B cell (primary cell): Measurements from ENCODE around the gene FMNL2. TPM values are rescaled to one million over a fixed set of nuclear protein-coding genes. Genes with fewer than 3 reads are reported as not detected.

Source experiments
- ATAC-seq: fragments of 200-7000 bp; cut with Tn5 transposase; one replicate; pipeline ENCODE4 v1.10.0; 2021; ENCODE audit warnings: low read depth, mild to moderate bottlenecking, moderate number of reproducible peaks, moderate library complexity
- CTCF ChIA-PET: fragments of 350-600 bp; sonication (Branson Sonifier 250); formaldehyde crosslinking; loops from one replicate; lab custom pipeline; 2021; ENCODE audit warnings: antibody characterized with exemption, inconsistent platforms; lab: Charles Lee
- POLR2A ChIA-PET: fragments of 350-600 bp; sonication (Branson Sonifier 250); formaldehyde crosslinking; loops from one replicate; lab custom pipeline; 2021; ENCODE audit warnings: antibody characterized with exemption; lab: Charles Lee
- DNase-seq: peaks from one replicate; pipeline ENCODE4 v3.0.0; 2013
- H2AFZ ChIP-seq: 2 replicates; pipeline ENCODE4 v1.6.1; 2012; ENCODE audit warnings: mild to moderate bottlenecking, low read depth, low read length; ENCODE audit not compliant: insufficient read depth, poor library complexity, severe bottlenecking
- H3K27ac ChIP-seq, 2 donors: 1 replicate in 1 of 2; 2 replicates in 1 of 2; pipeline ENCODE4 v1.5.1; 2012 to 2013; ENCODE audit warnings: low read length in 2 of 2, mild to moderate bottlenecking in 2 of 2, moderate library complexity in 1 of 2
- H3K27me3 ChIP-seq, 4 experiments: fragments of 200-600 bp in 1 of 4; sonication (generic) in 1 of 4; replicated peaks in 1 of 4; 1 replicate in 2 of 4; 2 replicates in 2 of 4; pipeline versions ENCODE4 v1.6.1 to v1.7.0; 2013 to 2016; ENCODE audit warnings: low read length in 3 of 4, mild to moderate bottlenecking in 2 of 4, mixed read lengths in 1 of 4, moderate library complexity in 1 of 4; ENCODE audit not compliant: insufficient read depth in 4 of 4, control insufficient read depth in 3 of 4; ENCODE audit errors: control extremely low read depth in 1 of 4
- H3K36me3 ChIP-seq, 2 experiments: replicated peaks in 1 of 2; 1 replicate in 1 of 2; 2 replicates in 1 of 2; pipeline versions ENCODE4 v1.6.1 to v1.7.1; 2013; ENCODE audit warnings: low read length in 1 of 2; ENCODE audit not compliant: insufficient read depth in 2 of 2, control insufficient read depth in 1 of 2; ENCODE audit errors: control extremely low read depth in 1 of 2, extremely low read depth in 1 of 2
- H3K4me1 ChIP-seq, 2 donors: fragments of 200-600 bp in 1 of 2; sonication (generic) in 1 of 2; 1 replicate in 1 of 2; 2 replicates in 1 of 2; pipeline versions ENCODE4 v1.5.1 to v1.6.1; 2013 to 2017; ENCODE audit warnings: low read length in 2 of 2; ENCODE audit not compliant: control insufficient read depth in 2 of 2, insufficient read depth in 2 of 2
- H3K4me2 ChIP-seq: replicated peaks from 2 replicates; pipeline ENCODE3; 2012; ENCODE audit warnings: mild to moderate bottlenecking, low read depth, low read length; ENCODE audit not compliant: poor library complexity, severe bottlenecking
- H3K4me3 ChIP-seq, 5 experiments: fragments of 200-600 bp in 1 of 5; sonication (generic) in 1 of 5; 1 replicate in 3 of 5; 2 replicates in 2 of 5; pipeline versions ENCODE4 v1.5.1 to v1.7.0; 2011 to 2016; ENCODE audit warnings: low read length in 4 of 5, mild to moderate bottlenecking in 4 of 5, low read depth in 2 of 5, control low read depth in 1 of 5, moderate library complexity in 1 of 5; ENCODE audit not compliant: insufficient read depth in 1 of 5; ENCODE audit errors: control extremely low read depth in 1 of 5, extremely low read depth in 1 of 5
- H3K79me2 ChIP-seq: fragments of 200-600 bp; sonication (generic); one replicate; pipeline ENCODE4 v1.6.0; 2016; ENCODE audit warnings: low read length; ENCODE audit not compliant: control insufficient read depth, insufficient read depth
- H3K9ac ChIP-seq: fragments of 200-600 bp; sonication (generic); 2 replicates; pipeline ENCODE4 v1.6.1; 2017; ENCODE audit warnings: mild to moderate bottlenecking, low read length, moderate library complexity
- H3K9me3 ChIP-seq, 3 donors: one replicate each; pipeline versions ENCODE4 v1.6.1 to v1.7.1; 2013; ENCODE audit warnings: low read length in 2 of 3; ENCODE audit not compliant: control insufficient read depth in 2 of 3, insufficient read depth in 1 of 3; ENCODE audit errors: control extremely low read depth in 1 of 3
- H4K20me1 ChIP-seq: 2 replicates; pipeline ENCODE4 v1.6.0; 2012; ENCODE audit warnings: mild to moderate bottlenecking, low read length; ENCODE audit not compliant: insufficient read depth, control insufficient read depth, poor library complexity, severe bottlenecking
- H3K27ac Mint-ChIP-seq: one replicate; pipeline ENCODE4 v1.8.0; 2021; ENCODE audit warnings: mixed read lengths
- H3K27me3 Mint-ChIP-seq: one replicate; pipeline ENCODE4 v1.8.0; 2021; ENCODE audit warnings: mixed read lengths
- H3K4me1 Mint-ChIP-seq: one replicate; pipeline ENCODE4 v1.8.0; 2021; ENCODE audit warnings: mixed read lengths
- H3K4me3 Mint-ChIP-seq: one replicate; pipeline ENCODE4 v1.8.0; 2021; ENCODE audit warnings: mixed read lengths
- H3K9me3 Mint-ChIP-seq: one replicate; pipeline ENCODE4 v1.8.0; 2022; ENCODE audit warnings: mixed read lengths; ENCODE audit not compliant: insufficient read depth
- CTCF ChIP-seq: fragments of 200-600 bp; IDR thresholded peaks from one replicate; pipeline ENCODE4 v1.8.0; 2022; ENCODE audit warnings: antibody characterized with exemption, mild to moderate bottlenecking
- EZH2 ChIP-seq: IDR thresholded peaks from 2 replicates; pipeline ENCODE4 v1.6.1; 2012; ENCODE audit warnings: borderline replicate concordance, low read depth, mild to moderate bottlenecking, moderate library complexity, low read length; ENCODE audit not compliant: insufficient read depth, poor library complexity, severe bottlenecking
- WGBS: methylation state at CpG from one replicate; pipeline ENCODE4 v1.1.5; 2013; ENCODE audit warnings: missing lambda C conversion rate; ENCODE audit not compliant: insufficient coverage; 5-methylcytosine and 5-hydroxymethylcytosine counted together
- intact Hi-C: fragments of 100-400 bp; cut with micrococcal nuclease; formaldehyde crosslinking; loops from one replicate; pipeline ENCODE4 v1.10.0; 2022
- polyA plus RNA-seq: library from polyadenylated mRNA; depleted of rRNA; stranded (reverse); fragments of >200 nt; gene quantifications from 2 replicates; pipeline ENCODE4 v1.2.3, GENCODE V29; 2012
- total RNA-seq, 2 donors: library from RNA; stranded (reverse); fragments of 120-200 nt in 1 of 2; gene quantifications; 1 replicate in 1 of 2; 2 replicates in 1 of 2; pipeline versions ENCODE4 v1.2.3 to v1.2.4, GENCODE V29; 2013 to 2022

Gene FMNL2
- total and polyA plus RNA-seq, 2 donors (not counting 1 experiment from before 2014, with no cell fraction given): 0.73 to 8.8 TPM

- no peak overlapping the region for H3K27ac Mint-ChIP-seq
- CTCF ChIA-PET: no interaction called here
- no CpG with 5 or more reads among the region's 4 CpGs for WGBS
- H3K4me1 Mint-ChIP-seq: no peaks in the 10 kb centered on the region
- H3K4me3 Mint-ChIP-seq: no peak overlapping the region
- Histone ChIP-seq H4K20me1 (no peaks in the 10 kb centered on the region), H3K79me2 (no peaks in the 10 kb centered on the region), H3K27ac (no peak overlapping the region), H3K4me1 (no peaks in the 10 kb centered on the region), H3K27me3 (no peaks in the 10 kb centered on the region), H3K36me3 (peaks cover 20 to 84% of the 10 kb centered on the region in 2 experiments), H3K4me3 (no peak overlapping the region), H3K4me2 (no peak overlapping the region), H3K9ac (no peak overlapping the region), H3K9me3 (no peaks in the 10 kb centered on the region), H2AFZ (no peak overlapping the region)
- intact Hi-C loops: no loop called here
- ATAC-seq (no peak), DNase-seq (no peak)
- H3K9me3 Mint-ChIP-seq: no peaks in the 10 kb centered on the region
- POLR2A ChIA-PET: interaction anchor here (0.6 kb wide), 1 partner anchor 19 kb away, joined by 3 read pairs; no protein-coding TSS in a partner anchor
- TF ChIP-seq EZH2: no peak
- TF ChIP-seq CTCF: no peak
- H3K27me3 Mint-ChIP-seq: no peaks in the 10 kb centered on the region
Measured at GRCh38 chr2:152661076-152661475, 326.1 kb downstream of the FMNL2 start.

GRCh38 chr2:152664725-152665124 is 329.8 kb downstream of the FMNL2 start:
- TF ChIP-seq EZH2: no peak
- no peak for TF ChIP-seq CTCF
- H3K9ac ChIP-seq: no peak overlapping the region
- no peak overlapping the region for H3K4me2 ChIP-seq
- DNase-seq (no peak), ATAC-seq (no peak)
- Mint-ChIP-seq H3K27me3 (no peaks in the 10 kb centered on the region), H3K4me1 (no peaks in the 10 kb centered on the region), H3K9me3 (no peaks in the 10 kb centered on the region), H3K4me3 (no peak overlapping the region), H3K27ac (no peak overlapping the region)
- no peak overlapping the region for H3K4me3 ChIP-seq
- H3K36me3 ChIP-seq: peaks cover 9 to 88% of the 10 kb centered on the region in 2 experiments
- H2AFZ ChIP-seq: no peak overlapping the region
- no peaks in the 10 kb centered on the region for H3K9me3 ChIP-seq
- no peaks in the 10 kb centered on the region for H3K79me2 ChIP-seq
- no peaks in the 10 kb centered on the region for H4K20me1 ChIP-seq
- intact Hi-C loops: no loop called here
- H3K4me1 ChIP-seq: no peaks in the 10 kb centered on the region
- H3K27ac ChIP-seq: no peak overlapping the region
- POLR2A ChIA-PET: no interaction called here
- H3K27me3 ChIP-seq: no peaks in the 10 kb centered on the region
- 100% methylated on average over 6 of the region's 7 CpGs for WGBS
- CTCF ChIA-PET: no interaction called here
